ENCODE results near the gene CHEK2. TPM values are rescaled to one million over a fixed set of nuclear protein-coding genes. Genes with fewer than 3 reads are reported as not detected.

Gene CHEK2
- total RNA-seq, 4 donors from 2014 or later: 2.9 to 7.4 (median 4.7) TPM

- no peak for TF ChIP-seq CTCF (IDR thresholded peaks at IDR 0.05)
- no peak for ATAC-seq (ENCODE audit: low FRiP score)
Measured at GRCh38 chr22:28774378-28774777, 32.8 kb upstream of the CHEK2 start.

DNA sequence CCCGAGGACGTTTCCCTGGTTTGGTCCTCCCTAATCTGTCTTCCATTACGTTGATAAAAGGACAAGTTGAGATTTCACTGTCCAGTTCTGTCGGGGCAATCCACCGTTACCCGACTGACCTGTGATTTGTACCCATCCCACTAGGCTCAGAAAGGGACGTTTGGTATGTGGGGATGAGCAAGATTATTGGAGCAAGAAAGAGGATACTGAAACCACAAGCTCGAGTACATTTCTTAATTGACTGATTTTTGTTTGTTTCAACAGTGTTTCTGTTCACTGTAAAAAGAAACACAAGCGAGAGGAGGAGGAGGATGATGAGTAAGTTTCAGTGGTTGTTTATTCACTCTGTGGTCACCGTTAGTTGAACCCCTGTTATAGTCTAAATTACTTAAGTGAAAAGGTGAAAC is 31.8 kb upstream of the CHEK2 start:
- ATAC-seq (ENCODE audit: low FRiP score): no peak
- no peak for DNase-seq (ENCODE audit: low spot score)
- TF ChIP-seq CTCF (IDR thresholded peaks at IDR 0.05): no peak

More at GRCh38 chr22:28774378-28774777, 32.8 kb upstream of the CHEK2 start:
- no peak for DNase-seq (ENCODE audit: low spot score)

- ATAC-seq (ENCODE audit: low FRiP score) (peak; percentile 98), DNase-seq (ENCODE audit: low spot score) (peak; percentile 87)
- TF ChIP-seq CTCF (IDR thresholded peaks at IDR 0.05): no peak
Measured at GRCh38 chr22:28772633-28773460, 31.2 kb upstream of the CHEK2 start, which contains the start of gene CCDC117. Gene CCDC117, plus strand, starts transcription at chr22:28772695. Its CDS starts 155 bp downstream, at chr22:28772850.

- no peak for ATAC-seq (ENCODE audit: low FRiP score)
- no peak for DNase-seq (ENCODE audit: low spot score)
- TF ChIP-seq CTCF (IDR thresholded peaks at IDR 0.05): no peak
Measured at GRCh38 chr22:28771195-28771791, 29.7 kb upstream of the CHEK2 start.

- no peak for DNase-seq (ENCODE audit: low spot score)
- no peak for ATAC-seq (ENCODE audit: low FRiP score)
- TF ChIP-seq CTCF (IDR thresholded peaks at IDR 0.05): no peak
Measured at GRCh38 chr22:28769394-28770085, 27.9 kb upstream of the CHEK2 start.

- DNase-seq (ENCODE audit: low spot score) (no peak), ATAC-seq (ENCODE audit: low FRiP score) (no peak)
- TF ChIP-seq CTCF (IDR thresholded peaks at IDR 0.05): no peak
Measured at GRCh38 chr22:28768701-28769393, 27.2 kb upstream of the CHEK2 start.
